Lower leg skin (tissue), 3 donors: ENCODE measurements around the gene PDK4.

Source experiments
- CTCF ChIP-seq, 3 donors: fragments of 450-650 bp; IDR thresholded peaks; one replicate each; pipeline ENCODE4 v1.5.1; 2016; ENCODE audit warnings: antibody characterized with exemption in 3 of 3, mild to moderate bottlenecking in 3 of 3, moderate library complexity in 2 of 3
- POLR2A ChIP-seq, 2 donors: fragments of 450-650 bp; IDR thresholded peaks; one replicate each; pipeline ENCODE4 v1.6.1; 2016 to 2017; ENCODE audit warnings: antibody characterized with exemption in 2 of 2, mild to moderate bottlenecking in 1 of 2, moderate library complexity in 1 of 2

- no peak for TF ChIP-seq CTCF (IDR thresholded peaks at IDR 0.05)
- no peak for TF ChIP-seq POLR2A (IDR thresholded peaks at IDR 0.05)
Observed at GRCh38 chr7:95601316-95601715, 5.0 kb upstream of the PDK4 start.
